GM12872 (cell line): ENCODE results near the gene ZFP1.

Experiments used
- TF ChIP-seq, protein P1 (sequence below): IDR thresholded peaks from 3 replicates; pipeline ENCODE4 v1.5.1; 2011; ENCODE audit warnings: low read depth, mild to moderate bottlenecking, low read length, moderate library complexity; ENCODE audit not compliant: insufficient read depth

The ZFP1 gene

GRCh38 chr16:75176926-75177325 lies 28.6 kb downstream of the ZFP1 start:
- TF ChIP-seq, protein P1, sequence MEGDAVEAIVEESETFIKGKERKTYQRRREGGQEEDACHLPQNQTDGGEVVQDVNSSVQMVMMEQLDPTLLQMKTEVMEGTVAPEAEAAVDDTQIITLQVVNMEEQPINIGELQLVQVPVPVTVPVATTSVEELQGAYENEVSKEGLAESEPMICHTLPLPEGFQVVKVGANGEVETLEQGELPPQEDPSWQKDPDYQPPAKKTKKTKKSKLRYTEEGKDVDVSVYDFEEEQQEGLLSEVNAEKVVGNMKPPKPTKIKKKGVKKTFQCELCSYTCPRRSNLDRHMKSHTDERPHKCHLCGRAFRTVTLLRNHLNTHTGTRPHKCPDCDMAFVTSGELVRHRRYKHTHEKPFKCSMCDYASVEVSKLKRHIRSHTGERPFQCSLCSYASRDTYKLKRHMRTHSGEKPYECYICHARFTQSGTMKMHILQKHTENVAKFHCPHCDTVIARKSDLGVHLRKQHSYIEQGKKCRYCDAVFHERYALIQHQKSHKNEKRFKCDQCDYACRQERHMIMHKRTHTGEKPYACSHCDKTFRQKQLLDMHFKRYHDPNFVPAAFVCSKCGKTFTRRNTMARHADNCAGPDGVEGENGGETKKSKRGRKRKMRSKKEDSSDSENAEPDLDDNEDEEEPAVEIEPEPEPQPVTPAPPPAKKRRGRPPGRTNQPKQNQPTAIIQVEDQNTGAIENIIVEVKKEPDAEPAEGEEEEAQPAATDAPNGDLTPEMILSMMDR, result no peak

- TF ChIP-seq, protein P1, result no peak
These were observed 30.9 kb downstream of the ZFP1 start for GRCh38 chr16:75179208-75179607.

- TF ChIP-seq, protein P1, result no peak
These were observed 33.3 kb downstream of the ZFP1 start for GRCh38 chr16:75181630-75182029.

DNA sequence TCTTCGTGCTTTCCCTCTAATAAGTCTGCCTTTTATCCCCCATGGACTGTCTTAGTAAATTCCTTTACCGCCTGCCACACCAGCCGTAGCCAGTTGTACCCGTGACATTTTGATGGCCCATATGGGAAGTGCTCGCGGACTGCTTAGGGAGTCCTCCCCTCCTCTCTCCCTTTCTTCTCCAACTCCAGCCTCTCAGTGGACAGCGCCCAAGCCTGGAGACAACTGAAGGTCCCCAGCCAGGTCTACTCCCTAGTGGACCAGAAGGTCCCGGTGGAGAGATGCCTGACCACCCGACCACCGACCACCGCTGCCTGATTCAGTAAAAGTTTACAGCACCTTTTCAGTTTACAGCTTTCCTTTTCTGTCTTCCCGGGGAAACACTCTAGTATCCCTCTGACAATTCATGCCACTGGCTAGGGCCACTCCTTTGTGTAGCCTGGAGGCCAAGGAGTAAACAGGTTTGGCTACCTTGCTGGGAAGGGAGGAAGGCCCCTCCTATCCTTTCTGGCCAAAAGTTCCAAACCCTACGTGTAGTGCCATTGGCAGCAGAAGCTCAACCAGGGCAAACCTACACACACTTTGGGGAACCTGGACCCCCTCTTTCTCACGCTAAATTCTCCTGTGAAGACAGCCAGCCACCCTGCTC lies 40.6 kb downstream of the ZFP1 start:
- TF ChIP-seq, protein P1, result no peak

DNA sequence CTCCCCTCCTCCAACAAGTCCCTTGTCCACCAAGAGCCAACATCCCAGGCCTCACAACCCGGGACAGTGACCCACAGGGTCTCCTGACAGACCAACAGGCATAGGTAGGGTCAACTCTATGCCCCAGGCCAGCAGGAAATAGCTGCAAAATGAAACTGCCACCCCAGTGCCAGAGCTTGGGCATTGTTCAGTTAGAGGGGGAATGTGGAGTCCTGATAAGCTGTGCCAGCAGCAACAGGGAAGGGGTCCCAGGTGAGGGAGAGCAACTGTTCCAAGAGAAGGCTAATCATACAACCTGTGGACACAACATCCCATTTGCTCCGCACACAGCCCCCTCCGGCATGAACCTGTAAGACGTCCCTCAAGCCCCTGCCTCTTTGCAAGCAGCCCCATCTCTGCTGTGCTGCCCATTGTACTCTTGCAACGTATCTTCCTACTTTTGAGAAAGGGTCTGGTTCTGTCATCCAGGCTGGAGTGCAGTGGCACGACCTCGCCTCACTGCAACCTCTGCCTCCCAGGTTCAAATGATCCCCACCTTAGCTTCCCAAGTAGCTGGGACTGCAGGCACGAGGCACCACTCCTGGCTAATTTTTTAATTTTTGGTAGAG lies 41.4 kb downstream of the ZFP1 start:
- TF ChIP-seq, protein P1, result no peak

DNA sequence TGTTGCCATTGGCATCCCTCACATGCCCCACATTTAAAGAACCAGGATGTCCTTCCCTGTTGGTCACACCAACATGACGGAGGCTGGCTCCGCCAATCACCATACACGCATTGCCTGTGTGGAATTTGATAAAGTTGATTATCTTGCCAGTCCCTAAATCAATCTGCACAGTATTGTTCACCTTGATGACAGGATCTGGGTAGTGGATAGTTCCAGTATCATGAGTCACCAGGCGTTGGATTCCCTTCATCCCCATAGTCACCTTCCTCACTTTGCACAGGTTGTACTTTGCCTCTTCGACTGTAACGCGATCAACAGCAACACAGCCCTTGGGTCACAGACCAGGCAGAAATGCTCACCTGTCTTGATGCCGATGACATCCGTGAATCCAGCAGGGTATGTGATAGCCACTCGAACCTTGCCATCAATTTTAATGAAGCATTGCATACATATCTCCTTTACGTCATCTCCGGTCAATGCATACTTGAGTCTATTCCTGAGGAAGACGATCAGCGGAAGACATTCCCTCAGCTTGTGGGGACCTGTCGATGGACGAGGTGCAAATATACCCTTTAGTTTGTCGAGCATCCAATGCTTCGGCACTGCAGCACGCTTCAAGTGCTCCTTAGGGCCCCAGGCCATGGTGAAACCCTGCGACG lies 44.4 kb downstream of the ZFP1 start:
- TF ChIP-seq, protein P1, result no peak

DNA sequence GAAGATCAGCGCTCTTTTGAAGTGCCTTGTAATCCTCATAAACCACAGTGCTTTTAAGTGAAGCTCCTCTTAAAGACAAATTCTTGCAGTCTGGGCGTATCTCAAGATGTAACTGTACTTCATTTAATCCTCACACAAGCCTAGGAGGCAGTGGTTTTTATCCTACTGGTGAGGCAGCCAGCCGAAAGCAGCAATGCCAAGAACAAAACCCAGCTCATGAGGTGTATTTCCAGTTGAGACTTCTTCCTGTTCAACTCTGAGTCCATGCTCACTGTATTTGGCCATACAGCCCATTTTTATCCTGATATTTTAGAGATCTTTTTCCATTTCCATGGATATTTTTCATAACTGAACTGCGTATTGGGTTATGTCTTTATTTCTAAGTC lies 44.9 kb downstream of the ZFP1 start:
- TF ChIP-seq, protein P1, result no peak
